Jurkat, Clone E6-1 (cell line): ENCODE data around the gene ZBED2. TPM values are rescaled to one million over a fixed set of nuclear protein-coding genes. Genes with fewer than 3 reads are reported as not detected.
A peak's percentile ranks its signal among the peaks of the same experiment; 100 is the strongest.
"Not testable (repeated sequence)": the region's sequence is repeated elsewhere in the genome, so short reads cannot be mapped to it uniquely, and the experiment has no call there.

ENCODE experiments used
- DNase-seq: peaks from one replicate; pipeline ENCODE4 v3.0.0-alpha.2; 2011; ENCODE audit warnings: low read depth, low spot score
- H3K4me3 ChIP-seq: 2 replicates; pipeline ENCODE4 v1.5.1; 2011; ENCODE audit warnings: mild to moderate bottlenecking, low read length, control low read depth, moderate library complexity
- polyA plus RNA-seq: library from polyadenylated mRNA; unstranded; fragments of >200 nt; gene quantifications from one replicate; pipeline ENCODE4 v1.2.1, GENCODE V29; 2012; ENCODE audit warnings: missing spikeins; ENCODE audit not compliant: insufficient read length, insufficient read depth

The ZBED2 gene, protein sequence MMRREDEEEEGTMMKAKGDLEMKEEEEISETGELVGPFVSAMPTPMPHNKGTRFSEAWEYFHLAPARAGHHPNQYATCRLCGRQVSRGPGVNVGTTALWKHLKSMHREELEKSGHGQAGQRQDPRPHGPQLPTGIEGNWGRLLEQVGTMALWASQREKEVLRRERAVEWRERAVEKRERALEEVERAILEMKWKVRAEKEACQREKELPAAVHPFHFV
- polyA plus RNA-seq = not detected

DNA sequence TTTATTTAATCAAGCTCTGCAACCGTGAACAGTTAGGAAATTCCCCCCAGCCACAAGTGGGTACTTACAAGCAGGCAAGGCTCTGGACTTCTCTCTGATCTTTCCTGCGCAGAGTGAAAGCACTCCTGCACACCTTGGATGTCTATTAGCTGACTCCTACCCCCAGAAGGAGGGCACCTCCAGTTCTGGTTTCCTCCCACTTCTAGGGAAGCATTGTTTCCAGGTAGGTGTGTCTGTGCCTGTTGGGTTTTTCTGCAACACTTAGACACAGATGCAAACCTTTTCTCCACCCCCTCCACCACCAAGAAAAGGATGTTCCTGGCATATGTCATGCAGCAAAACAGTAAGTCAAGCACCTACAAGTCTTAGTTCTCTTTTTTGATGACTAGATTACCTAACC lies at the start of gene ZBED2:
TSS of gene ZBED2 (minus strand) at position 115 of the 400 bp plus-strand sequence. CDS start 1,145 bp downstream, outside the sequence.
- no peak for DNase-seq
- H3K4me3 ChIP-seq = no peak within 1 kb of the TSS

DNA sequence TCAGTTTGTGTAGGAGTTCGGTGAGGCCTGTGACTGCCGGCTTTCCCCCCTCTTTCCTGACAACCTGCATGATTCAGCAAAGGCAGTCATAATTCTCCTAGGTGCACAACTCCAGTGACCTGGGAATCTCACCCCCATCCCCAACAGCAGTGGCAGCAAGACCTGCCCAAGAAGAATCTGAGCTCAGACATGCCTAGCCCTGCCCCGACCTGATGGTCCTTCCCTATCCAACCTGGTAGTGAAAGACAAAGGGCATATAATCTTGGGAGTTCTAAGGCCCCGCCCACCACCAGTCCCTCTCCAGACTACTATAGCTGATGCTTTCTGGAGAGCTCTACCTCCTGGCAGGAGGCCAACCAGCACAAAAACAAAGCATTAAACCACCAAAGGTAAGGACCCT lies 44.2 kb upstream of the ZBED2 start:
- DNase-seq = no peak
- H3K4me3 ChIP-seq = no peak overlapping the region

DNA sequence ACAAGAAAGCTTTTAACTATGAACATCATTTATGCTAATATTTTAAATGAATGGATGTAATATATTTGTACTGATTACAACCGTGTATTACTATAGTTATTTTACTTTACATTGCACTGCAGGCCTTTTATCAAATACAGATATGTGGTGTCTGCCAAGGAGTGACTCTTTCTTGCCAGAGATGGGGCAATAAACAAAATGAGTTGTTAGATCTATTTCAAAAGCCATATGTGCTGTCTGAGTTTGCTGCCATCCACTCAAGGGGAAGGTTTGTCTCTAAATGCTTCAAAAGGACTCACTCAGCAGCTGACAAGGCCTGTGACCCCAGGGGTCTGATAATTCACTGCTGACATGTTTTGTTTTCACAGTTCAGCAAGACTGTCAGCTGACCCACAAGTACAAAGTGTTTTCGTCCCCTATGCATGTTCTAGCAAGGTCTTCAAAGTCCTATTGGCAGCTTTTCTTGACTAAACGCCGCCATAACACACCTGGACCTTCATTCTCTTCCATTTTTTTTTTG lies 41.3 kb upstream of the ZBED2 start:
- H3K4me3 ChIP-seq = no peak overlapping the region
- DNase-seq = no peak

DNA sequence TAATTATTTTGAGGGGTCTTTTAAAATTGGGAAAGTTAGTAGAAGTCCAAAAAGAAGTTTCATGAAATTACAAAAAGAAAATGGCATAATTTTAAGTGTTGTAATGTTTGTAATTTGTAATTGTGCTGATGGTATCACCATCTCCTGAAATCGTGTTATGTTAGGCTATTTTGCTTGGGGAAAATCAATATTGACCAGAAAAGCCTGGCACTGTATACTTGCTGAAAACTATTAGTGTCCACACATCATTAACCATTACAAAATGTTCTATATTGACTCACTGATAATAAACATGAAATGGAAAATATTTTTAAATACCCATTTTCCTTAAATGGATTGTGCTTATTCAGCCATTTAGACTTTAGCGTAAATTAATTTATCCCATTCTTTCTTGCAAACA lies 40.3 kb upstream of the ZBED2 start:
- H3K4me3 ChIP-seq = no peak overlapping the region
- no peak for DNase-seq

DNA sequence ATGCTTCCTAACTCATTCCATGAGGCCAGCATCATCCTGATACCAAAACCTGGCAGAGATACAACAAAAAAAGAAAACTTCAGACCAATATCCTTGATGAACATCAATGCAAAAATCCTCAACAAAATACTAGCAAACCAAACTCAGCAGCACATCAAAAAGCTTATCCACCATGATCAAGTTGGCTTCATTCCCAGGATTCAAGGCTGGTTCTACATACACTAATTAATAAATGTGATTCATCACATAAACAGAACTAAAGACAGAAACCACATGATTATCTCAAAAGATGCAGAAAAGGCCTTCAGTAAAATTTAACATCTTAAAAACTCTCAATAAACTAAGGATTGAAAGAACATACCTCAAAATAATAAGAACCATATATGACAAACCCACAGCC lies 35.5 kb upstream of the ZBED2 start:
- not testable (repeated sequence) for DNase-seq

GRCh38 chr3:111629018-111629417 lies 33.9 kb upstream of the ZBED2 start:
- H3K4me3 ChIP-seq, DNase-seq: not testable (repeated sequence)

More for the DNA sequence above, 35.5 kb upstream of the ZBED2 start:
- not testable (repeated sequence) for H3K4me3 ChIP-seq

GRCh38 chr3:111627092-111627491 lies 31.9 kb upstream of the ZBED2 start:
- DNase-seq = no peak
- no peak overlapping the region for H3K4me3 ChIP-seq

- no peak overlapping the region for H3K4me3 ChIP-seq
- DNase-seq = no peak
Measured at GRCh38 chr3:111621535-111621934, 26.4 kb upstream of the ZBED2 start.

DNA sequence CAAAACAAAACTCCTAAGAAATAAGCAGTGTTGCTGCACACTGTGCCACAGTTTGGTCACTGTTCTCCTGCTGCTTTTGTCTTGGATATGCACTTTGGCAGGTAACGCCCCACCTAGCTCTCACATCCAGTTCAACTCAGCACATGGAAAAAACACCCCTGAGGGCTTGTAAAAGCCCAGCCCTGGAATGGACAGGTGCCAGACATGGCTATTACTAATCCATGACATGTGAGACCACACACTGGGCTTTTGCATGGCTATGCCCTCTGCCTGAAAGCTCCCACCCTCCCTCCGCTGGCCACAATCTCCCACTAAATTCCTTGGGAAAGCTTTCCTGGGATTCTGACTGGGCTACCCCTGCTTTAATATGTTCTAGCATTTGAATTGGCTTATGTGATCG lies 24.7 kb upstream of the ZBED2 start:
- DNase-seq = no peak
- H3K4me3 ChIP-seq = no peak overlapping the region

GRCh38 chr3:111618945-111619344 lies 23.8 kb upstream of the ZBED2 start:
- no peak for DNase-seq
- H3K4me3 ChIP-seq = no peak overlapping the region

DNA sequence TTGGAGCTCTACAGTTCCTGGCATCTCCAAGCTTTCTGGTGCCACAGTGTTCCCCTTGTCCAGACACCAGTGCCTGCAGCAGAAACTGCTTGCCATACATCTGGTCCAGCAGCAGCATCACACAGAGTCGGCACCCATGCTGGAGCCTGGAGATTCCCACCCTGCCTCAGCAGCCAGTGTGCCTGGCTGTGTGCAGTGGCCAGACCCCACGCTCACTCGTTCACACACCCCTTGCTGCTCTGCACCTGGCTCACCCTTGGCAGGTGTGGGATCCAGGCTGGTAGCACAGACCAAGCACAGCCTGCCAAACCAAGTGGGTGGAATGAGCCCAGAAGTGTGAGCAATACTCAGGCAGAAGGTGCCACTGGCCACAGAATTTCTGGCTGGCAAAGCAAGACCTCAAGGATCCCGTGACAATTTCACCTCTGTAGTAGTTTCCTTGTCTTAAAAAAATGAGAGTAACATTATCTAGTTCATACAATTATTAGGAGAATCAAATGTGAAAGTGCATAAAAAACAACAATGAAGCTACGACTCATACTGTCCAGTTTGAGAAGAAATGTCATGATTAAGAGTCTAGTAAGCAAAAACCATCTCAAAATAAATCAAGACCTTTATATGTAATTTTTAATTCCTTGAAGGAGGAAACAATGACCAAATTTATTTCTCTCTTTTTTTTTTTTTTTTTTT lies 22.9 kb upstream of the ZBED2 start:
- H3K4me3 ChIP-seq = no peak overlapping the region
- no peak for DNase-seq

GRCh38 chr3:111617406-111617805 lies 22.3 kb upstream of the ZBED2 start:
- no peak overlapping the region for H3K4me3 ChIP-seq
- DNase-seq = no peak

GRCh38 chr3:111616417-111617105 lies 21.4 kb upstream of the ZBED2 start:
- DNase-seq = peak; percentile 74
- H3K4me3 ChIP-seq = no peak overlapping the region

DNA sequence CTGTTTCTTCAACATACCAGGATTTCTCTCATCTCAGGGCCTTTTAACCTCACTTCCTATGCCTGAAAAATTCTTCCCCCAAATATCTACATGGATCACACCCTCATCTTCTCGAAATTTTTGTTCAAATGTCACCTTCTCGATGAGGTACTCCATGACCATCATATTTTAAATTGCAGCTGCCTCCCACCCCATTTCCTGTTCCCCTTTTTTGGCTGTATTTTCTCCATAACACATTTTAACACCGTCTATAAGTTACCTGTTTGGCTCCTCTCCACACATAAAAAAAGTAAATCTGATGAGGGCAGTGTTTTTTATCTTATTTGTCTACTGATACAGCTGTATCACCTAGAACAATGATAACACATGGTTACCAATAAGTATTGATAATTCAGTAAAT lies 20.7 kb upstream of the ZBED2 start:
- no peak for DNase-seq

DNA sequence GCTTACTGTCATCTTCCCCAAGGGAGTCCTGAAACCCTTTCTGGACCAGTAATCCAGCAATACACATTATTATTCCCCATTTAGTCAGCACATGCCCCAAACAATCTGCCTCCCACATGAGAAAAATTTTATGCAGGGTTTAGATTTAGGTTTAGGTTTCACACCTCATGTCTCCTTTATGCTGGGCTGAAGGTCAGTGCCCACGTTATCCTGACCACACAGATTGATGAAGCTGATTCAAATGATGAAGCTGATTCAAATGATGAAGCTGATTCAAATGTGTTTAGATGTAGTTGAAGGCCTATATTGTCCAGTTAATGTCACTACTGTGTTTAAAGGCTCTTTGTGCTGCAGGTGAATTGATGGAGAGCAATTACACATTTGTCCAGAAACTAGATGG lies 18.1 kb upstream of the ZBED2 start:
- H3K4me3 ChIP-seq = no peak overlapping the region
- DNase-seq = no peak

More for the DNA sequence above, 20.7 kb upstream of the ZBED2 start:
- no peak overlapping the region for H3K4me3 ChIP-seq

- H3K4me3 ChIP-seq = no peak overlapping the region
- DNase-seq = peak; percentile 20
Measured at GRCh38 chr3:111610612-111611054, 15.5 kb upstream of the ZBED2 start.

DNA sequence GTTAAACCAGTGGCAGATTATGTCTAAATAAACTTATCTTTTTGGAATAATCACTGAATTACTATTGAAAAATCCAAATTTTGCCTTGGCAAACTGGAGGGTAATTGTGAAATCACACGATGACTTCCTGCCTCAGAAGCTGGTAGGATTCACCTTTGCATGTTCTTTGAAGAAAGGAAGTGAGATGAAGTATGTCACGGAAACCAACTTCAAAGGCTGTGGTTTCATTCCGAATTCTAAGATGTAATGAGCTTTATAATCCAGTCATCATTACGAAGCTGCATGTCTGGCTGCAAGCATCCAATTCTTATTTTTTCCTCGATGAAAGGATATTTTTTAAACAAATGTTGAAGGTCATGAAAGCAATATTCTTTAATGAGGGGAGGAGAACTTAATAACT lies 15.0 kb upstream of the ZBED2 start:
- peak; percentile 95 for DNase-seq
- no peak overlapping the region for H3K4me3 ChIP-seq

DNA sequence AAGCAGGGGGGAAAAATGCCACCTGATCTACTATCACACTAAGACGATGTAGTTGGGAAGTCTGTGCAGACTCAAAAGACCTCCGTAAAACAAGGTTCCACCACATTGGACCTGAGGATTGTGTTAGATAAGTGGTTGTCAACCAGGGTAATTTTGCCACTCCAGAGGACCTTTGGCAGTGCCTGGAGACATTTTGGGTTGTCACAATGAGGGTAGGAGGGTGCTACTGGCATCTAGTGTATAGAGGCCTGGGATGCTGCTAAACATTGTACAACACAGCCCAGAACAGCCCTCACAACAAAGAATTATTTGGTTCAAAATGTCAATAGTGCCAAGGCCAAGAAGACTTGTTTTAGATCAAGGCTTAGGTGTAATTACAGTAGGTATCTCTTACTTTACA lies 14.6 kb upstream of the ZBED2 start:
- no peak for DNase-seq
- no peak overlapping the region for H3K4me3 ChIP-seq

GRCh38 chr3:111608383-111608782 lies 13.2 kb upstream of the ZBED2 start:
- no peak for DNase-seq

More at GRCh38 chr3:111608383-111608782, 13.2 kb upstream of the ZBED2 start:
- H3K4me3 ChIP-seq = no peak overlapping the region
